GM10847 (cell line): ENCODE results near the gene SH3PXD2A.

ENCODE experiments used
- POLR2A ChIP-seq: IDR thresholded peaks from 2 replicates; pipeline ENCODE4 v1.6.1; 2011; ENCODE audit not compliant: insufficient read length; ENCODE audit errors: extremely low read depth

SH3PXD2A gene

GRCh38 chr10:103676058-103676785, 179.2 kb downstream of the SH3PXD2A start:
- no peak for TF ChIP-seq POLR2A

- TF ChIP-seq POLR2A: no peak
Observed at GRCh38 chr10:103673606-103674005, 181.8 kb downstream of the SH3PXD2A start.

GRCh38 chr10:103672345-103672744, 183.0 kb downstream of the SH3PXD2A start:
- TF ChIP-seq POLR2A: no peak

- TF ChIP-seq POLR2A: no peak
Observed at GRCh38 chr10:103671126-103671895, 184.1 kb downstream of the SH3PXD2A start.

GRCh38 chr10:103669944-103670343, 185.4 kb downstream of the SH3PXD2A start:
- TF ChIP-seq POLR2A: no peak

GRCh38 chr10:103669243-103669929, 186.0 kb downstream of the SH3PXD2A start:
- no peak for TF ChIP-seq POLR2A

GRCh38 chr10:103668351-103669242, 186.8 kb downstream of the SH3PXD2A start:
- no peak for TF ChIP-seq POLR2A

- TF ChIP-seq POLR2A: no peak
Observed at GRCh38 chr10:103667356-103667755, 188.0 kb downstream of the SH3PXD2A start.

- TF ChIP-seq POLR2A: no peak
Observed at GRCh38 chr10:103666762-103667150, 188.6 kb downstream of the SH3PXD2A start.

- TF ChIP-seq POLR2A: no peak
Observed at GRCh38 chr10:103666087-103666761, 189.2 kb downstream of the SH3PXD2A start.

- TF ChIP-seq POLR2A: no peak
Observed at GRCh38 chr10:103665162-103665889, 190.1 kb downstream of the SH3PXD2A start.

- no peak for TF ChIP-seq POLR2A
Observed at GRCh38 chr10:103663802-103664201, 191.6 kb downstream of the SH3PXD2A start.

GRCh38 chr10:103663236-103663635, 192.1 kb downstream of the SH3PXD2A start:
- no peak for TF ChIP-seq POLR2A
